Subcutaneous adipose tissue (tissue), 4 donors: ENCODE data around the gene THBS3. TPM values are rescaled to one million over a fixed set of nuclear protein-coding genes. Genes with fewer than 3 reads are reported as not detected.

ENCODE experiments used
- CTCF ChIP-seq: fragments of 450-650 bp; IDR thresholded peaks from one replicate; pipeline ENCODE4 v1.5.1; 2016; ENCODE audit warnings: low read depth, mild to moderate bottlenecking, control low read depth, antibody characterized with exemption, moderate library complexity
- total RNA-seq, 4 donors: library from RNA; depleted of rRNA; stranded (reverse); fragments of >200 nt; gene quantifications; one replicate each; pipeline ENCODE4 v1.1.0, GENCODE V29; 2016

Gene THBS3
- total RNA-seq: 10 to 100 TPM in 3 of 4 donors, 1 to 10 TPM in 1; 8.8 to 21.1 (median 15.6) TPM

DNA sequence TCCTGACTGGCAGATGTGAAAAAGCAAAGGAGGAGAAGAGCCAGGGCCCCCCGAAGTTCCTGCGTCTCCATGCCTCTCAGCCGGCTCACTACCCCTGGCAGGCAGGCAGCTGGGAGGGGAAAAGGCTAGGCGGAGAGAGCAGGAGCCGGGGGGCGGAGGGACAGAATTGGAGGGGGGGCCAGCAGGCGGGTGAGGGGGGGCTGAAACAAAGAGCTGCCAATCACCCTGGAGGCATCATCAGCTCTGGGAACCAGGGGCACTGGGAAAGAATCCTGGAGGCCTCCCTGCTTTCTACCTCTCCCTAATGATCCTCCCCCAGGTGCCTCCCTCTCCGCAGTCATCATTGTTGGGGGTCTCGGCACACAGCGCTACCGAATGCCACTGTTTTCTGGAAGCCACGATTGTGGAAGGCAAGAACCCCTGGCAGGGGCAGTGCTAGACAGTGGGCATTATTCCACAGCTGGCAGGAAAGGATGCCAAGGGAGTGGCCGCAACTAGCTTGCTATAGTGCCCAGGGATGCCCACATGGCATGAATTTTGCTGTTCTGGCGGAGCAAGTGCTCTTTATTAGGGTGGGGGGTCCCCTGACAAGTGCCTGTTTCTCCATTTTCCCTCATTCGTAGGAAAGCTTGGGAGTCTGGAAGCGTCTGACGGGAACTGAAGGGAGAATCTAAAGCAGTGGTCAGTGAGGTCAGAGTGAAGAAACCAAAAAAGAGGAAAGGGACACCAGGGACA lies at the start of gene THBS3:
Gene THBS3, minus strand, starts transcription at position 92 of the 735 bp plus-strand sequence. Its CDS starts 21 bp downstream, at position 71.
- no peak for TF ChIP-seq CTCF

DNA sequence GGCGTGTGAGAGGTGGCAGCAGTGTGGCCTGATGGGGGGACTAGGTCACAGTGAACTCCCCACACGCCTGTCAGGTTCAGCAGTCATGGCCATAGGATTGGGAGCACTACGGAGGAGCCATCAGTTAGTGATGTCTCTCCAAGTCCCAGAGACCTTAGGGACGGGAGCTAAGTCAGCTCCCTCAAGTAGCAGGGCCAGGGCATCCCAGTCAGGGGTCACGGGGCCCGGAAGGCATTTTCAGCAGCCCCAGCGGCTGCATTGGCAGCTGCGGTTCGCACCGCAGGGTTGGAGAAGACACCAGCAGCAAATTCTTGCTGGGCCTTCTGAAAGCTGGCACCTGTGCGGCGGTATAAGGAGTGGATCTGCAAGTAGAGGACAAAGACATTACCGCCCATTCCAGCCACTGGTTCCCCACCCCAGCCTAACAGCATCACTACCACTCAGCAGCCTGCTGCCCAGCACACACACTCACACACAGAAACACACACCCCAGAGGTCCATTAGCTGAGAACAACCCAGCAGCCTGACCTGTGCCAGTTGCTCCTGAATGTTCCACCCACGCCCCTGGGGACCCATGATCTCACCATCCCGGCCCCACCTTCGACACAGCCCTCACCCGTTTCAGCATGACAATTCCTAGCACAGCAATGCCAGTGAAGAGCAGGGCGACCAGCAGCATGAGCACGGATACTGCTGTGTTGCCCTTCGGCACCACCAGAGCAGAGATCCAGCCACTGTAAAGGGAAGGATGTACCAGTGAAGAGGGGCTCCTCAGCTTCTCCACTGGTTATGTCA lies 48.6 kb upstream of the THBS3 start:
- no peak for TF ChIP-seq CTCF

GRCh38 chr1:155255243-155256007 lies 47.7 kb upstream of the THBS3 start, which contains the start of gene ENTREP3:
TSS of gene ENTREP3 (minus strand) at chr1:155255483. CDS start at chr1:155254877, 606 bp downstream.
- no peak for TF ChIP-seq CTCF

DNA sequence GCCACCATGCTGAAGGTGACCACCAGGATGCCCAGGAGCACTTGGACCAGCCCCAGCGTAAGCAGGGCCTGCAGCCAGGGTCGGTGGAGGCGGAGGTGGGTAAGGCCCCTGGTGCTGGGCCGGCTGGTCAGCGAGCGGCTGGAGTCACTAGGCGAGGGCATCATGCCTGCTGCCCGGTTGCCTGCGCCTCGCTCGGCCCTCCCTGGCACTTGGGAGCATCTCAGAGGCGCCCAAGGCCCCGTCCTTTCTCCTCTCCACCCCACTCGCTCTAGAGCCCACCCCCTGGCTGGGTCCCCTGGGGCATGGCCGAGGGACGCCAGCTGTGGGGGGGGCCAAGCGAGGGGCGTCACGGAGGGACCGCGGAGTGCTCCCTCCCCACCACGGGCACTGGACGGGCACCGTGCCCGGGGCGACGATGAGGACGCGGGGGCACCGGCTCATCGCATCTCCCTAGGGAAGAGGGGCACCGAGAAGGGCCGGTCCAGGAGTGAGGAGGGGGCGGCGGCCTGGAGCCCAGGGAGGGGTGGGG lies 47.1 kb upstream of the THBS3 start:
- no peak for TF ChIP-seq CTCF

DNA sequence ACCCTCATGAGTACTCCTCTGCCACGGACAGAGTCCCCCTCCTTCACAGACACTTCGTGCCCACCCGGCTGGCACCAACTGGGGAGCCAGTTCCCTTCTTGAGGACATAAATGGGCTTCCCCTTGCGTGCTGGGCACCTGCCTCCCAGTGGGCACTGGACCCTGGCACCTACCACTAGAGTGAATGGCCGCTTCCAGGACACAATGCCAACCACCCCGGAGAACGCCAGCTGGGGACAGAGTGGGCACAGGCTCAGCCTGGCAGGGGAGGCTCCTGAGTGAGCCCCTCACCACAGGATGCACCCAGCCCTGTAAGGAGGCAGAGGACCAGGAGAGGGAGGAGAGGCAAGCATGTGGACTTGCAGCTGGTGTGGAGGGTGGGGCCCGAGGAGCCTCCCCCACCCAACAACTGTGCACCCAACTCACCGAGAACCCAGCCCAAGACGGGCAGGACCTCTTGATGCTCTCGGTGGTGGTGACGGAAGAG lies 46.6 kb upstream of the THBS3 start:
- TF ChIP-seq CTCF: no peak

DNA sequence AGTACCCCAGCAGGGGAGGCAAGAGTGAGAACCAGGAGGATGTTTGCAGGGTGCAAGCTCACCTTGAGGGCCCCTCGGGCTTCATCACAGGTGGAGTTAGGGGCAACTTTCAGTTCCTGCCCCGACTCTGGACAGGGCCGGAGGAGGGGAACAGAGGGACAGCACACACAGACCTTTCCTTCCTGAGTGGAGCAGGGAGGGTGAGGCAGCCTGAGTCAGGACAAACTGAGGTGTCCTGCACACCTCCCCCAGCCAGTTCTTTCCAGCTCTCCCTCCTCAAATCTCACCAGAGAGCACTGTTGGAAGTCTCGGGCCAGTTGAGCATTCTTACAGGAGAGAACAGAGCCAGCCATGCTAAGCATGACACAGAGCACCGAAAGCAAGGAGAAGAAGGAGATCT lies 46.1 kb upstream of the THBS3 start:
- no peak for TF ChIP-seq CTCF
